ENCODE measurements around the gene CAPN11. TPM values are rescaled to one million over a fixed set of nuclear protein-coding genes. Genes with fewer than 3 reads are reported as not detected.

Gene CAPN11
- total and polyA plus RNA-seq, 2 experiments from 2014 or later = 1.1 to 1.7 TPM

DNA sequence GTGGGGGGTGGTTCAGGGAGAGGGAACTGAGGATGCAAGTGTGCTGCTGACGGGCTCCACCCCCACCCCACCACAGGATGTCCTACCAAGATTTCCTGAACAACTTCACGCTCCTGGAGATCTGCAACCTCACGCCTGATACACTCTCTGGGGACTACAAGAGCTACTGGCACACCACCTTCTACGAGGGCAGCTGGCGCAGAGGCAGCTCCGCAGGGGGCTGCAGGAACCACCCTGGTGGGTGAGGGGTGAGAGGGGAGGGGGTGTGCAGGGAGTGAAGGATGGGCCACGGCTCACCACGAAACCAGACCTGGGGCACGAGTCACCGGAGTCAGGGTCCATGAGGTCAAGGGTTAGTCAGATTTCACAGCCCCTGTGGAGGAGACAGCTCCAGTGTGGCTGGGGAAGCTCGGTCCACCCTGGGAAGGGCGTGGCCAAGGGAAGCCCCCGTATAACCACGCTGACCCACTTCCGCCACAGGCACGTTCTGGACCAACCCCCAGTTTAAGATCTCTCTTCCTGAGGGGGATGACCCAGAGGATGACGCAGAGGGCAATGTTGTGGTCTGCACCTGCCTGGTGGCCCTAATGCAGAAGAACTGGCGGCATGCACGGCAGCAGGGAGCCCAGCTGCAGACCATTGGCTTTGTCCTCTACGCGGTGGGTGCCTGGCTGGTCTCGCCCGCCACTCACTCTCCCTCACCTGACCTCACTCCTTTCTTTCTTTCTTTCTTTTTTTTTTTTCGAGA, 18.3 kb downstream of the CAPN11 start (continued):
- TF ChIP-seq ZNF462 (CRISPR knock-in tag; IDR thresholded peaks at IDR 0.05) = no peak
- TF ChIP-seq EZH2 (IDR thresholded peaks at IDR 0.05; ENCODE audit: low read depth, unreplicated experiment) = no peak
- TF ChIP-seq CTCF (conservative IDR thresholded peaks at IDR 0.05; ENCODE audit: low read depth in 2 of 2) = no peak
- TF ChIP-seq ZNF114 (CRISPR knock-in tag; IDR thresholded peaks at IDR 0.05) = no peak
- TF ChIP-seq ETS1 (IDR thresholded peaks at IDR 0.05) = no peak
- no peak for TF ChIP-seq JUNB (IDR thresholded peaks at IDR 0.05; ENCODE audit: unreplicated experiment)
- TF ChIP-seq POLR2AphosphoS5 (IDR thresholded peaks at IDR 0.05; ENCODE audit: low read depth) = no peak
- no peak for TF ChIP-seq STAT1 (IDR thresholded peaks at IDR 0.05; ENCODE audit: unreplicated experiment)
- TF ChIP-seq ZNF331 (CRISPR knock-in tag; IDR thresholded peaks at IDR 0.05; ENCODE audit: low read depth) = no peak
- TF ChIP-seq CREB1 (CRISPR knock-in tag; IDR thresholded peaks at IDR 0.05; ENCODE audit: low read depth) = no peak
- TF ChIP-seq NANOG (IDR thresholded peaks at IDR 0.05; ENCODE audit: borderline replicate concordance) = no peak

All from GM23338 (cell line).